SHP77 treated with DMSO at 0.1 percent for 48 hours (cell line): Measurements from ENCODE around the gene CHN2.
"Not testable (repeated sequence)": the region's sequence is repeated elsewhere in the genome, so short reads cannot be mapped to it uniquely, and the experiment has no call there.

Experiments
- DNase-seq: peaks from one replicate; lab custom pipeline; 2025; lab: John Stamatoyannopoulos, UW

Gene CHN2

GRCh38 chr7:29256693-29257002 is 62.1 kb downstream of the CHN2 start:
- DNase-seq, result no peak

- DNase-seq, result no peak
These were observed 64.4 kb downstream of the CHN2 start for GRCh38 chr7:29258951-29259350.

- DNase-seq, result no peak
These were observed 67.8 kb downstream of the CHN2 start for GRCh38 chr7:29262191-29262917.

- not testable (repeated sequence) for DNase-seq
These were observed 69.1 kb downstream of the CHN2 start for GRCh38 chr7:29263601-29264207.

- no peak for DNase-seq
These were observed 70.8 kb downstream of the CHN2 start for GRCh38 chr7:29265208-29265923.

- DNase-seq, result no peak
These were observed 75.4 kb downstream of the CHN2 start for GRCh38 chr7:29269935-29270334.

- DNase-seq, result no peak
These were observed 76.2 kb downstream of the CHN2 start for GRCh38 chr7:29270594-29271318.

- DNase-seq, result no peak
These were observed 76.7 kb downstream of the CHN2 start for GRCh38 chr7:29271319-29271658.

- DNase-seq, result no peak
These were observed 77.5 kb downstream of the CHN2 start for GRCh38 chr7:29272057-29272456.

- DNase-seq, result no peak
These were observed 79.8 kb downstream of the CHN2 start for GRCh38 chr7:29274146-29275017.

- no peak for DNase-seq
These were observed 80.4 kb downstream of the CHN2 start for GRCh38 chr7:29275018-29275318.

- no peak for DNase-seq
These were observed 80.9 kb downstream of the CHN2 start for GRCh38 chr7:29275493-29275892.

GRCh38 chr7:29276199-29276598 is 81.6 kb downstream of the CHN2 start:
- no peak for DNase-seq

GRCh38 chr7:29276806-29277205 is 82.2 kb downstream of the CHN2 start:
- no peak for DNase-seq

GRCh38 chr7:29277436-29278215 is 83.1 kb downstream of the CHN2 start:
- no peak for DNase-seq

- peak; percentile 49 for DNase-seq
These were observed 83.9 kb downstream of the CHN2 start for GRCh38 chr7:29278337-29279069.

GRCh38 chr7:29281782-29282541 is 87.4 kb downstream of the CHN2 start:
- DNase-seq, result peak; percentile 99

GRCh38 chr7:29282819-29283414 is 88.3 kb downstream of the CHN2 start:
- peak; percentile 80 for DNase-seq

GRCh38 chr7:29284696-29285443 is 90.3 kb downstream of the CHN2 start:
- no peak for DNase-seq
